HEK293 (cell line): Measurements from ENCODE around the gene MAGI2.

Experiments
- CTCF ChIA-PET: fragments of 350-600 bp; formaldehyde crosslinking; extraction: SDS; loops from one replicate; lab custom pipeline; 2021; ENCODE audit warnings: antibody characterized with exemption; lab: Yijun Ruan, JAX
- POLR2A ChIA-PET: fragments of 300-600 bp; formaldehyde crosslinking; extraction: SDS; loops from one replicate; lab custom pipeline; 2020; ENCODE audit warnings: antibody characterized with exemption, inconsistent platforms; lab: Yijun Ruan, JAX
- H3K27ac ChIP-seq: fragments of 200-500 bp; sonication (Bioruptor generic); 2 replicates; pipeline ENCODE4 v1.5.1; 2014; ENCODE audit warnings: low read depth, low read length, control low read depth, inconsistent platforms; ENCODE audit errors: extremely low read depth
- H3K36me3 ChIP-seq, 2 experiments: fragments of 200-500 bp in 1 of 2; sonication (Bioruptor generic) in 1 of 2; 1 replicate in 1 of 2; 2 replicates in 1 of 2; pipeline ENCODE4 v1.5.1; 2014 to 2017; ENCODE audit warnings: inconsistent platforms in 2 of 2, low read length in 2 of 2; ENCODE audit not compliant: control insufficient read depth in 2 of 2, insufficient read depth in 1 of 2
- H3K4me1 ChIP-seq: fragments of 200-500 bp; sonication (Bioruptor generic); 2 replicates; pipeline ENCODE4 v1.5.1; 2014; ENCODE audit warnings: mild to moderate bottlenecking, low read length, inconsistent platforms; ENCODE audit not compliant: control insufficient read depth, insufficient read depth
- H3K4me3 ChIP-seq: 2 replicates; pipeline ENCODE4 v1.5.1; 2011; ENCODE audit warnings: low read depth, mild to moderate bottlenecking, control low read depth, low read length, moderate library complexity
- H3K9me3 ChIP-seq: fragments of 200-500 bp; sonication (Bioruptor generic); 2 replicates; pipeline ENCODE4 v1.5.1; 2014; ENCODE audit warnings: low read depth, low read length, inconsistent platforms; ENCODE audit not compliant: control insufficient read depth, insufficient read depth
- TCF7L2 ChIP-seq: IDR thresholded peaks from 2 replicates; pipeline ENCODE4 v1.6.1; 2011; ENCODE audit warnings: low read depth, mild to moderate bottlenecking, inconsistent platforms, low read length, moderate library complexity, borderline replicate concordance
- TRIM28 ChIP-seq: IDR thresholded peaks from 2 replicates; pipeline ENCODE4 v1.6.1; 2011; ENCODE audit warnings: low read length, control low read depth, borderline replicate concordance
- ZBTB48 ChIP-seq: fragments of 450-650 bp; formaldehyde crosslinking; IDR thresholded peaks from 2 replicates; pipeline ENCODE4 v1.5.1; 2016; ENCODE audit warnings: missing biosample characterization, missing genetic modification characterization
- ZNF184 ChIP-seq: fragments of 450-650 bp; IDR thresholded peaks from 2 replicates; pipeline ENCODE4 v1.5.1; 2018; ENCODE audit warnings: missing biosample characterization, mild to moderate bottlenecking, missing genetic modification characterization
- ZNF221 ChIP-seq: fragments of 450-650 bp; formaldehyde crosslinking; IDR thresholded peaks from 2 replicates; pipeline ENCODE4 v1.5.1; 2017; ENCODE audit warnings: missing biosample characterization, missing genetic modification characterization, borderline replicate concordance
- ZNF394 ChIP-seq: fragments of 450-650 bp; formaldehyde crosslinking; IDR thresholded peaks from 2 replicates; pipeline ENCODE4 v1.5.1; 2016; ENCODE audit warnings: missing biosample characterization, missing genetic modification characterization, mild to moderate bottlenecking, moderate library complexity, borderline replicate concordance
- ZNF48 ChIP-seq: fragments of 450-650 bp; formaldehyde crosslinking; IDR thresholded peaks from 2 replicates; pipeline ENCODE4 v1.5.1; 2016; ENCODE audit warnings: missing biosample characterization, missing genetic modification characterization
- ZNF514 ChIP-seq: fragments of 450-650 bp; formaldehyde crosslinking; IDR thresholded peaks from 2 replicates; pipeline ENCODE4 v1.5.1; 2016; ENCODE audit warnings: missing biosample characterization, missing genetic modification characterization
- ZNF530 ChIP-seq: fragments of 450-650 bp; formaldehyde crosslinking; IDR thresholded peaks from 2 replicates; pipeline ENCODE4 v1.5.1; 2016; ENCODE audit warnings: low read depth, missing biosample characterization, missing genetic modification characterization
- ZNF549 ChIP-seq: fragments of 450-650 bp; IDR thresholded peaks from 2 replicates; pipeline ENCODE4 v1.5.1; 2018; ENCODE audit warnings: missing biosample characterization, missing genetic modification characterization, mild to moderate bottlenecking, inconsistent platforms, moderate library complexity
- ZNF624 ChIP-seq: fragments of 450-650 bp; formaldehyde crosslinking; IDR thresholded peaks from 2 replicates; pipeline ENCODE4 v1.5.1; 2017; ENCODE audit warnings: missing biosample characterization, missing genetic modification characterization
- ZNF626 ChIP-seq: fragments of 450-650 bp; sonication (Bioruptor Pico); formaldehyde crosslinking; IDR thresholded peaks from 2 replicates; pipeline ENCODE4 v1.5.1; 2018; ENCODE audit warnings: missing biosample characterization, missing genetic modification characterization, inconsistent platforms
- ZNF658 ChIP-seq: fragments of 450-650 bp; formaldehyde crosslinking; IDR thresholded peaks from 2 replicates; pipeline ENCODE4; 2016; ENCODE audit warnings: missing biosample characterization, missing genetic modification characterization
- ZNF660 ChIP-seq: fragments of 450-650 bp; IDR thresholded peaks from 2 replicates; pipeline ENCODE4 v1.5.1; 2018; ENCODE audit warnings: missing biosample characterization, mild to moderate bottlenecking, missing genetic modification characterization
- ZNF792 ChIP-seq: fragments of 450-650 bp; formaldehyde crosslinking; IDR thresholded peaks from 2 replicates; pipeline ENCODE4 v1.5.1; 2016; ENCODE audit warnings: missing biosample characterization, missing genetic modification characterization
- ZXDB ChIP-seq: fragments of 450-650 bp; formaldehyde crosslinking; IDR thresholded peaks from 2 replicates; pipeline ENCODE4 v1.5.1; 2016; ENCODE audit warnings: missing biosample characterization, missing genetic modification characterization
- TF ChIP-seq, protein P1 (sequence below): fragments of 450-650 bp; formaldehyde crosslinking; IDR thresholded peaks from 2 replicates; pipeline ENCODE4 v1.5.1; 2017; ENCODE audit warnings: missing biosample characterization, missing genetic modification characterization
- TF ChIP-seq, protein P2 (sequence below): fragments of 450-650 bp; formaldehyde crosslinking; IDR thresholded peaks from 2 replicates; pipeline ENCODE4 v1.5.0; 2017; ENCODE audit warnings: missing biosample characterization, missing genetic modification characterization, borderline replicate concordance
- TF ChIP-seq, protein P3 (sequence below): fragments of 450-650 bp; formaldehyde crosslinking; IDR thresholded peaks from 2 replicates; pipeline ENCODE4 v1.5.1; 2016; ENCODE audit warnings: missing biosample characterization, missing genetic modification characterization
- TF ChIP-seq, protein P4 (sequence below): fragments of 450-650 bp; formaldehyde crosslinking; IDR thresholded peaks from 2 replicates; pipeline ENCODE4 v1.5.1; 2017; ENCODE audit warnings: missing biosample characterization, mild to moderate bottlenecking, missing genetic modification characterization, moderate library complexity

MAGI2 gene

DNA sequence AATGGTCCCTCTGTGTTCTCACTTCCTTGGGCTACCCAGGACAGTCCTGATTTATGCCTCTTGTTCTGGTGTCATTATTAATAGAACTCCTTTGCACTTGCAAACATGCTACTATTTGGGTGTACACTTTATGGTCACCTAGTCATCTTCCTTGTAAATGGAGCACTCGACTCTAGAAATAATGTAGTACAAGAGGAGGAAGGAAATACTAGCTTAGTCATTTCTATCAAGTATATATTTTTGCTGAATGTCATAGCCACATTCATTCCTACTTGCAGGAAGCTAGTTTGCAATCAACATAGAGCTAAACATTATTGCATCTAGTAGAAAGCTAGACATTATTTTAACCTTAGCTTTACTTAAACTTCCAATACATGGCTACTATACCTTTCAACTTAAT lies 335.3 kb downstream of the MAGI2 start:
- Histone ChIP-seq H3K4me3 (no peak overlapping the region), H3K36me3 (no peaks in the 10 kb centered on the region), H3K27ac (no peak overlapping the region), H3K4me1 (no peaks in the 10 kb centered on the region), H3K9me3 (no peaks in the 10 kb centered on the region)
- POLR2A ChIA-PET = no interaction called here
- CTCF ChIA-PET = no interaction called here
- no peak for TF ChIP-seq ZNF221 (tag by site-specific recombination)
- TF ChIP-seq ZBTB48 = no peak
- no peak for TF ChIP-seq ZNF658 (tag by site-specific recombination)
- TF ChIP-seq ZNF660 (tag by site-specific recombination) = no peak
- TF ChIP-seq, protein P1, sequence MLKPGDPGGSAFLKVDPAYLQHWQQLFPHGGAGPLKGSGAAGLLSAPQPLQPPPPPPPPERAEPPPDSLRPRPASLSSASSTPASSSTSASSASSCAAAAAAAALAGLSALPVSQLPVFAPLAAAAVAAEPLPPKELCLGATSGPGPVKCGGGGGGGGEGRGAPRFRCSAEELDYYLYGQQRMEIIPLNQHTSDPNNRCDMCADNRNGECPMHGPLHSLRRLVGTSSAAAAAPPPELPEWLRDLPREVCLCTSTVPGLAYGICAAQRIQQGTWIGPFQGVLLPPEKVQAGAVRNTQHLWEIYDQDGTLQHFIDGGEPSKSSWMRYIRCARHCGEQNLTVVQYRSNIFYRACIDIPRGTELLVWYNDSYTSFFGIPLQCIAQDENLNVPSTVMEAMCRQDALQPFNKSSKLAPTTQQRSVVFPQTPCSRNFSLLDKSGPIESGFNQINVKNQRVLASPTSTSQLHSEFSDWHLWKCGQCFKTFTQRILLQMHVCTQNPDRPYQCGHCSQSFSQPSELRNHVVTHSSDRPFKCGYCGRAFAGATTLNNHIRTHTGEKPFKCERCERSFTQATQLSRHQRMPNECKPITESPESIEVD (tag by site-specific recombination) = no peak
- TF ChIP-seq ZNF792 = no peak
- TF ChIP-seq ZNF394 = no peak
- TF ChIP-seq TCF7L2 = no peak
- no peak for TF ChIP-seq ZNF549 (tag by site-specific recombination)
- no peak for TF ChIP-seq TRIM28
- no peak for TF ChIP-seq ZNF184
- TF ChIP-seq, protein P2, sequence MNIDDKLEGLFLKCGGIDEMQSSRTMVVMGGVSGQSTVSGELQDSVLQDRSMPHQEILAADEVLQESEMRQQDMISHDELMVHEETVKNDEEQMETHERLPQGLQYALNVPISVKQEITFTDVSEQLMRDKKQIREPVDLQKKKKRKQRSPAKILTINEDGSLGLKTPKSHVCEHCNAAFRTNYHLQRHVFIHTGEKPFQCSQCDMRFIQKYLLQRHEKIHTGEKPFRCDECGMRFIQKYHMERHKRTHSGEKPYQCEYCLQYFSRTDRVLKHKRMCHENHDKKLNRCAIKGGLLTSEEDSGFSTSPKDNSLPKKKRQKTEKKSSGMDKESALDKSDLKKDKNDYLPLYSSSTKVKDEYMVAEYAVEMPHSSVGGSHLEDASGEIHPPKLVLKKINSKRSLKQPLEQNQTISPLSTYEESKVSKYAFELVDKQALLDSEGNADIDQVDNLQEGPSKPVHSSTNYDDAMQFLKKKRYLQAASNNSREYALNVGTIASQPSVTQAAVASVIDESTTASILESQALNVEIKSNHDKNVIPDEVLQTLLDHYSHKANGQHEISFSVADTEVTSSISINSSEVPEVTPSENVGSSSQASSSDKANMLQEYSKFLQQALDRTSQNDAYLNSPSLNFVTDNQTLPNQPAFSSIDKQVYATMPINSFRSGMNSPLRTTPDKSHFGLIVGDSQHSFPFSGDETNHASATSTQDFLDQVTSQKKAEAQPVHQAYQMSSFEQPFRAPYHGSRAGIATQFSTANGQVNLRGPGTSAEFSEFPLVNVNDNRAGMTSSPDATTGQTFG (tag by site-specific recombination) = no peak
- TF ChIP-seq ZNF530 (tag by site-specific recombination) = no peak
- TF ChIP-seq ZNF48 (tag by site-specific recombination) = no peak

DNA sequence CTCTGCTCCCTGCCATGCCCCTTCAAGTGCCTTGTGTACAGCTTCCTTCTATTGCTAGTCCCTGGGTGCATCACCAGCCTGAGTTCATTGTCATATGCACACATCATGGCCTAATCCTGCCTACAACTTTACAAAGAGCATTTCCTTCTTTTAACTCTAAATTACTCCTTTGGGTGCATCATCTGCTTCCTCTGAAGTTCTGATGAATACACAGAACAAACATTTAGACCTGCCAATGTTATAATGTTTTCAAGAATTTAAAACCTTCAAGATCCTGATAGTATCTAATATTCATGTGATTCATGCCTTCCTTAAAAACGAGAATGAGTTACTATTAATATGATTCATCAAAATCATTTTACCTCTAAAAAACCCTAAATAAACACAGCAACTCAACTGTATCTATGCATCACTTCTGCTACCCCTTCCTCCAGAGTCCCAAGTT lies 357.1 kb downstream of the MAGI2 start:
- Histone ChIP-seq H3K27ac (no peak overlapping the region), H3K9me3 (no peaks in the 10 kb centered on the region), H3K36me3 (no peaks in the 10 kb centered on the region), H3K4me1 (no peaks in the 10 kb centered on the region)
- CTCF ChIA-PET = no interaction called here
- POLR2A ChIA-PET = no interaction called here
- TF ChIP-seq, protein P3, sequence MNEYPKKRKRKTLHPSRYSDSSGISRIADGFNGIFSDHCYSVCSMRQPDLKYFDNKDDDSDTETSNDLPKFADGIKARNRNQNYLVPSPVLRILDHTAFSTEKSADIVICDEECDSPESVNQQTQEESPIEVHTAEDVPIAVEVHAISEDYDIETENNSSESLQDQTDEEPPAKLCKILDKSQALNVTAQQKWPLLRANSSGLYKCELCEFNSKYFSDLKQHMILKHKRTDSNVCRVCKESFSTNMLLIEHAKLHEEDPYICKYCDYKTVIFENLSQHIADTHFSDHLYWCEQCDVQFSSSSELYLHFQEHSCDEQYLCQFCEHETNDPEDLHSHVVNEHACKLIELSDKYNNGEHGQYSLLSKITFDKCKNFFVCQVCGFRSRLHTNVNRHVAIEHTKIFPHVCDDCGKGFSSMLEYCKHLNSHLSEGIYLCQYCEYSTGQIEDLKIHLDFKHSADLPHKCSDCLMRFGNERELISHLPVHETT (tag by site-specific recombination) = no peak
- TF ChIP-seq ZNF624 = no peak
- no peak for TF ChIP-seq ZNF514
- TF ChIP-seq ZNF626 = no peak
- TF ChIP-seq, protein P4, sequence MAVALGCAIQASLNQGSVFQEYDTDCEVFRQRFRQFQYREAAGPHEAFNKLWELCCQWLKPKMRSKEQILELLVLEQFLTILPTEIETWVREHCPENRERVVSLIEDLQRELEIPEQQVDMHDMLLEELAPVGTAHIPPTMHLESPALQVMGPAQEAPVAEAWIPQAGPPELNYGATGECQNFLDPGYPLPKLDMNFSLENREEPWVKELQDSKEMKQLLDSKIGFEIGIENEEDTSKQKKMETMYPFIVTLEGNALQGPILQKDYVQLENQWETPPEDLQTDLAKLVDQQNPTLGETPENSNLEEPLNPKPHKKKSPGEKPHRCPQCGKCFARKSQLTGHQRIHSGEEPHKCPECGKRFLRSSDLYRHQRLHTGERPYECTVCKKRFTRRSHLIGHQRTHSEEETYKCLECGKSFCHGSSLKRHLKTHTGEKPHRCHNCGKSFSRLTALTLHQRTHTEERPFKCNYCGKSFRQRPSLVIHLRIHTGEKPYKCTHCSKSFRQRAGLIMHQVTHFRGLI (tag by site-specific recombination) = no peak
- TF ChIP-seq ZXDB (tag by site-specific recombination) = no peak
- TF ChIP-seq, all 188 proteins: peak for 0
- H3K4me3 ChIP-seq = no peak overlapping the region
